ENCODE measurements around the gene FAM83E. TPM values are rescaled to one million over a fixed set of nuclear protein-coding genes. Genes with fewer than 3 reads are reported as not detected.
"Not testable (repeated sequence)": the region's sequence is repeated elsewhere in the genome, so short reads cannot be mapped to it uniquely, and the experiment has no call there.

The FAM83E gene
- total and polyA plus RNA-seq, 2 donors: 0.58 to 1.1 TPM

GRCh38 chr19:48577908-48578307 is 37.0 kb downstream of the FAM83E start:
- not testable (repeated sequence) for H3K36me3 ChIP-seq (ENCODE audit: insufficient read depth); DNase-seq (ENCODE audit: extremely low spot score); H3K27ac ChIP-seq (ENCODE audit: low read depth); H3K4me3 ChIP-seq (ENCODE audit: low read depth, low read length); H3K4me1 ChIP-seq (ENCODE audit: insufficient read depth)
- 91% methylated on average over 7 of the region's 7 CpGs for WGBS

DNA sequence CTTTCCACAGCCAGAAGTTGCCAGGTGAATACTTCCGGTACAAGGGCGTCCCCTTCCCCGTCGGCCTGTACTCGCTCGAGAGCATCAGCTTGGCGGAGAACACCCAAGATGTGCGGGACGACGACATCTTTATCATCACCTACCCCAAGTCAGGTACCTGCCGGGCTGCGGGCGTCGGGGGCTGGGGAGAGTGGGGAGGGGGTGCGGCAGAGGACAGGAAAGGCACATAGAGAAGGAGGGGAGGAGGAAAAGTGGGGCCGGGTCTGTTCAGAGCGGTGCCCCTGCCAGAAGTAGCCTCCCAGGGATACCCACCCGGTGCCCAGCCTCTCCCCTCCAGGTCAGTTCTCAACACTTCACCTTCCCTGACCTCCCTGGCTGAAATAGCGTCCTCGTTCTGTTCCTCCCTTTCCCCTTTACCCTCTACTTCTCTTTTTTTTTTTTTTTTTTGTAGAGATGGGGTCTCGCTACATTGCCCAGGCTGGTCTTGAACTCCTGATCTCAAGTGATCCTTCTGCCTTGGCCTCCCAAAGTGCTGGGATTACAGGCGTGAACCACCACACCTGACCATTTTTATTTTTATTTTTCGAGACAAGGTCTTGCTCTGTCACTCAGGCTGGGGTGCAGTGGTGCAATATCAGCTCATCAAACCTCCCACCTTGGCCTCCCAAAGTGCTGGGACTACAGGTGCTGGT is 38.8 kb downstream of the FAM83E start:
- Histone ChIP-seq H3K4me3 (ENCODE audit: low read depth, low read length) (no peak overlapping the region), H3K4me1 (ENCODE audit: insufficient read depth) (no peaks in the 10 kb centered on the region), H3K36me3 (ENCODE audit: insufficient read depth) (no peaks in the 10 kb centered on the region), H3K27ac (ENCODE audit: low read depth) (no peak overlapping the region)
- no peak for DNase-seq (ENCODE audit: extremely low spot score)
- 78% methylated on average over 23 of the region's 23 CpGs for WGBS

- Histone ChIP-seq H3K27ac (ENCODE audit: low read depth) (no peak overlapping the region), H3K36me3 (ENCODE audit: insufficient read depth) (no peaks in the 10 kb centered on the region), H3K4me3 (ENCODE audit: low read depth, low read length) (no peak overlapping the region), H3K4me1 (ENCODE audit: insufficient read depth) (no peaks in the 10 kb centered on the region)
- 66% methylated on average over 12 of the region's 12 CpGs for WGBS
- no peak for DNase-seq (ENCODE audit: extremely low spot score)
Measured at GRCh38 chr19:48573163-48573505, 41.7 kb downstream of the FAM83E start.

DNA sequence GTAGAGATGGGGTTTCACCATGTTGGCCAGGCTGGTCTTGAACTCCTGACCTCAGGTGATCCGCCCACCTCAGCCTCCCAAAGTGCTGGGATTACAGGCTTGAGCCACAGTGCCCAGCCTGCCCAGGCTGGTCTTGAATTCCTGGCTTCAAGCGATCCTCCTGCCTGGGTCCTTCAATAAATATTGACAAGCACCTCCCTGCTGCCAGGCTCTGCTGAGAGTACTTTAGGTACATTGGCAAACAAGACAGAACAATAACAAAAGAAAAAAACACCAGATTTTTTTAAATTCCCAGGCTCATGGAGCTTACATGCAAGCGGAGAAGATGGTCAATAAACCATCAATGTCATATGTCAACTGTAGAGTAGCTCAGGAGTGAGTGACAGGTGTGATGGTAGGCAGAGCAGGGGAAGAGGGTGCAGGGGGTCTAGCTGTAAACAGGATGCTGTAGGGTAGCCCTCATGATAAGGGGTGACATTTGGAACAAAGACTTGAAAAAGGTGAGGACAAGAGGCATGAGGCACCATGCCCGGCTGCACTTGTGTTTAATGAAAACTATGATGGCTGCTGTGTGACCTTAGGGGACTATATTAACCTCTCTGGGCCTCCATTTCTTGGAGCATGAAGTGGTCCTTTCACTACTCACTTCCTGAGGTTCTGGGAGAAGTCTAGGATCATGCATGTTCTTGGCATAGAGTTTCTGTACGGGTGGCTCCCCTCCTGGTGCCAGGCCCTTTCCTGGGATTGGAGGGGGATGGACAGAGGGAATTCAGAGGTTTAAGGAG is 43.3 kb downstream of the FAM83E start:
- Histone ChIP-seq H3K4me1 (ENCODE audit: insufficient read depth) (no peaks in the 10 kb centered on the region), H3K36me3 (ENCODE audit: insufficient read depth) (no peaks in the 10 kb centered on the region), H3K4me3 (ENCODE audit: low read depth, low read length) (no peak overlapping the region), H3K27ac (ENCODE audit: low read depth) (no peak overlapping the region)
- DNase-seq (ENCODE audit: extremely low spot score): no peak
- 65% methylated on average over 5 of the region's 5 CpGs for WGBS

- no peaks in the 10 kb centered on the region for H3K36me3 ChIP-seq (ENCODE audit: insufficient read depth)
- 47% methylated on average over 11 of the region's 11 CpGs for WGBS
- no peak overlapping the region for H3K4me3 ChIP-seq (ENCODE audit: low read depth, low read length)
- no peaks in the 10 kb centered on the region for H3K4me1 ChIP-seq (ENCODE audit: insufficient read depth)
- no peak for DNase-seq (ENCODE audit: extremely low spot score)
- no peak overlapping the region for H3K27ac ChIP-seq (ENCODE audit: low read depth)
Measured at GRCh38 chr19:48569814-48570213, 45.1 kb downstream of the FAM83E start.

- Histone ChIP-seq H3K27ac (ENCODE audit: low read depth) (no peak overlapping the region), H3K4me3 (ENCODE audit: low read depth, low read length) (no peak overlapping the region), H3K36me3 (ENCODE audit: insufficient read depth) (no peaks in the 10 kb centered on the region), H3K4me1 (ENCODE audit: insufficient read depth) (no peaks in the 10 kb centered on the region)
- WGBS: 3% methylated on average over 19 of the region's 19 CpGs
- no peak for DNase-seq (ENCODE audit: extremely low spot score)
Measured at GRCh38 chr19:48568345-48568886, 46.5 kb downstream of the FAM83E start.

DNA sequence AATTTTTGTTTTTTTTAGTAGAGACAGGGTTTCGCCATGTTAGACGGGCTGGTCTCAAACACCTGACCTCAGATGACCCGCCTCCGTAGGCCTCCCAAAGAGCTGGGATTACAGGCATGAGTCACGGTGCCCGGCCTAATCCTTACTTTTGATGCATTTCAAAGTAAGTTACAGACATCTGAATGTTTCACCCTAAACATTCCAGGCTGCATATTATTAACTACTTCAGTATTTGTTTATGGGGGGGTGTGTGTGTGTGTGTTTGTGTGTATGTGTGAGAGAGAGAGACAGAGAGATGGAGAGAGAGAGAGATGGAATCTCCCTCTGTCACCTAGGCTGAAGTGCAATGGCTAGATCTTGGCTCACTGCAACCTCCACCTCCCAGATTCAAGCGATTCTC is 49.8 kb downstream of the FAM83E start:
- H3K36me3 ChIP-seq (ENCODE audit: insufficient read depth): no peaks in the 10 kb centered on the region
- H3K4me3 ChIP-seq (ENCODE audit: low read depth, low read length): no peak overlapping the region
- H3K27ac ChIP-seq (ENCODE audit: low read depth): no peak overlapping the region
- no peaks in the 10 kb centered on the region for H3K4me1 ChIP-seq (ENCODE audit: insufficient read depth)
- WGBS: 64% methylated on average over 7 of the region's 7 CpGs
- DNase-seq (ENCODE audit: extremely low spot score): no peak

Other genes with a start within 250 kb of the FAM83E start
- gene KDELR1, start 223.5 kb downstream of the FAM83E start, total RNA-seq: 68.7 TPM
- gene KDELR1, start 223.5 kb downstream of the FAM83E start, polyA plus RNA-seq: 144 TPM
- 1.9 TPM for gene GRIN2D, start 221.4 kb downstream of the FAM83E start, total RNA-seq
- gene GRIN2D, start 221.4 kb downstream of the FAM83E start, polyA plus RNA-seq: 0.30 TPM
- gene GRWD1, start 169.1 kb downstream of the FAM83E start, total RNA-seq: 13.6 TPM
- gene GRWD1, start 169.1 kb downstream of the FAM83E start, polyA plus RNA-seq: 22.2 TPM
- 0.42 TPM for gene KCNJ14, start 159.5 kb downstream of the FAM83E start, total RNA-seq
- gene KCNJ14, start 159.5 kb downstream of the FAM83E start, polyA plus RNA-seq: 0.33 TPM
- 30.6 TPM for gene CYTH2, start 145.7 kb downstream of the FAM83E start, total RNA-seq
- gene CYTH2, start 145.7 kb downstream of the FAM83E start, polyA plus RNA-seq: 51.9 TPM
- 0.42 TPM for gene LMTK3, start 103.2 kb downstream of the FAM83E start, total RNA-seq
- 0.72 TPM for gene LMTK3, start 103.2 kb downstream of the FAM83E start, polyA plus RNA-seq
- gene SULT2B1, start 62.9 kb downstream of the FAM83E start, total RNA-seq: 0.42 TPM
- 0.30 TPM for gene SULT2B1, start 62.9 kb downstream of the FAM83E start, polyA plus RNA-seq
- not detected for gene SPACA4, start 8.3 kb downstream of the FAM83E start, total RNA-seq
- not detected for gene SPACA4, start 8.3 kb downstream of the FAM83E start, polyA plus RNA-seq
- 1,113 TPM for gene RPL18, start 4.1 kb upstream of the FAM83E start, total RNA-seq
- 2,167 TPM for gene RPL18, start 4.1 kb upstream of the FAM83E start, polyA plus RNA-seq
- gene SPHK2, start 4.4 kb upstream of the FAM83E start, total RNA-seq: 4.9 TPM
- gene SPHK2, start 4.4 kb upstream of the FAM83E start, polyA plus RNA-seq: 22.0 TPM
- gene DBP, start 22.3 kb upstream of the FAM83E start, total RNA-seq: 4.6 TPM
- gene DBP, start 22.3 kb upstream of the FAM83E start, polyA plus RNA-seq: 12.3 TPM
- 1.8 TPM for gene CA11, start 31.1 kb upstream of the FAM83E start, total RNA-seq
- gene CA11, start 31.1 kb upstream of the FAM83E start, polyA plus RNA-seq: 13.4 TPM
- 0.53 TPM for gene NTN5, start 57.9 kb upstream of the FAM83E start, total RNA-seq
- 0.80 TPM for gene NTN5, start 57.9 kb upstream of the FAM83E start, polyA plus RNA-seq
- gene FUT2, start 80.9 kb upstream of the FAM83E start, total RNA-seq: 0.79 TPM
- 0.41 TPM for gene FUT2, start 80.9 kb upstream of the FAM83E start, polyA plus RNA-seq
- gene MAMSTR, start 104.6 kb upstream of the FAM83E start, total RNA-seq: 2.5 TPM
- 3.0 TPM for gene MAMSTR, start 104.6 kb upstream of the FAM83E start, polyA plus RNA-seq
- gene RASIP1, start 125.5 kb upstream of the FAM83E start, total RNA-seq: 10.8 TPM
- 15.5 TPM for gene RASIP1, start 125.5 kb upstream of the FAM83E start, polyA plus RNA-seq
- gene IZUMO1, start 131.8 kb upstream of the FAM83E start, total RNA-seq: not detected
- gene IZUMO1, start 131.8 kb upstream of the FAM83E start, polyA plus RNA-seq: not detected
- gene FUT1, start 137.6 kb upstream of the FAM83E start, total RNA-seq: 1.6 TPM
- gene FUT1, start 137.6 kb upstream of the FAM83E start, polyA plus RNA-seq: 1.5 TPM
- not detected for gene FGF21, start 140.4 kb upstream of the FAM83E start, total RNA-seq
- gene FGF21, start 140.4 kb upstream of the FAM83E start, polyA plus RNA-seq: not detected
- gene BCAT2, start 196.0 kb upstream of the FAM83E start, total RNA-seq: 34.4 TPM
- gene BCAT2, start 196.0 kb upstream of the FAM83E start, polyA plus RNA-seq: 79.2 TPM
- gene HSD17B14, start 221.4 kb upstream of the FAM83E start, total RNA-seq: 3.4 TPM
- gene HSD17B14, start 221.4 kb upstream of the FAM83E start, polyA plus RNA-seq: 18.6 TPM